Activated CD8-positive, alpha-beta T cell treated with anti-CD3 and anti-CD28 coated beads for 36 hours (primary cell): ENCODE results near the gene COL8A1. TPM values are rescaled to one million over a fixed set of nuclear protein-coding genes. Genes with fewer than 3 reads are reported as not detected.
"Not testable (repeated sequence)": the region's sequence is repeated elsewhere in the genome, so short reads cannot be mapped to it uniquely, and the experiment has no call there.

Experiments
- ATAC-seq: fragments of 200-7000 bp; cut with Tn5 transposase; one replicate; pipeline ENCODE4 v1.10.0; 2021; ENCODE audit warnings: mild to moderate bottlenecking, moderate library complexity
- CTCF ChIA-PET: fragments of 350-600 bp; sonication (Branson Sonifier 250); formaldehyde crosslinking; loops from one replicate; lab custom pipeline; 2021; ENCODE audit warnings: antibody characterized with exemption; lab: Charles Lee
- POLR2A ChIA-PET: fragments of 350-600 bp; sonication (Branson Sonifier 250); formaldehyde crosslinking; loops from one replicate; lab custom pipeline; 2021; ENCODE audit warnings: antibody characterized with exemption; lab: Charles Lee
- DNase-seq: peaks from one replicate; pipeline ENCODE4 v3.0.0-alpha.2; 2020
- H3K27ac Mint-ChIP-seq: one replicate; pipeline ENCODE4 v1.8.0; 2021; ENCODE audit warnings: mild to moderate bottlenecking, mixed read lengths
- H3K27me3 Mint-ChIP-seq: one replicate; pipeline ENCODE4 v1.8.0; 2021; ENCODE audit warnings: mixed read lengths
- H3K36me3 Mint-ChIP-seq: one replicate; pipeline ENCODE4 v1.8.0; 2021; ENCODE audit warnings: low read depth, mixed read lengths
- H3K4me1 Mint-ChIP-seq: one replicate; pipeline ENCODE4 v1.8.0; 2021; ENCODE audit warnings: low read depth, mixed read lengths
- H3K4me3 Mint-ChIP-seq: one replicate; pipeline ENCODE4 v1.8.0; 2021; ENCODE audit warnings: mild to moderate bottlenecking, moderate library complexity, mixed read lengths
- H3K9me3 Mint-ChIP-seq: one replicate; pipeline ENCODE4 v1.8.0; 2021; ENCODE audit warnings: mixed read lengths
- CTCF ChIP-seq: fragments of 200-600 bp; IDR thresholded peaks from one replicate; pipeline ENCODE4 v1.8.0; 2022; ENCODE audit warnings: antibody characterized with exemption, mild to moderate bottlenecking
- intact Hi-C: fragments of 100-400 bp; cut with micrococcal nuclease; formaldehyde crosslinking; loops from one replicate; pipeline ENCODE4 v1.10.0; 2022
- total RNA-seq, 2 experiments: library from RNA; stranded (reverse); gene quantifications; one replicate each; pipeline ENCODE4 v1.2.3, GENCODE V29; 2021

The COL8A1 gene
- total RNA-seq, result not detected

DNA sequence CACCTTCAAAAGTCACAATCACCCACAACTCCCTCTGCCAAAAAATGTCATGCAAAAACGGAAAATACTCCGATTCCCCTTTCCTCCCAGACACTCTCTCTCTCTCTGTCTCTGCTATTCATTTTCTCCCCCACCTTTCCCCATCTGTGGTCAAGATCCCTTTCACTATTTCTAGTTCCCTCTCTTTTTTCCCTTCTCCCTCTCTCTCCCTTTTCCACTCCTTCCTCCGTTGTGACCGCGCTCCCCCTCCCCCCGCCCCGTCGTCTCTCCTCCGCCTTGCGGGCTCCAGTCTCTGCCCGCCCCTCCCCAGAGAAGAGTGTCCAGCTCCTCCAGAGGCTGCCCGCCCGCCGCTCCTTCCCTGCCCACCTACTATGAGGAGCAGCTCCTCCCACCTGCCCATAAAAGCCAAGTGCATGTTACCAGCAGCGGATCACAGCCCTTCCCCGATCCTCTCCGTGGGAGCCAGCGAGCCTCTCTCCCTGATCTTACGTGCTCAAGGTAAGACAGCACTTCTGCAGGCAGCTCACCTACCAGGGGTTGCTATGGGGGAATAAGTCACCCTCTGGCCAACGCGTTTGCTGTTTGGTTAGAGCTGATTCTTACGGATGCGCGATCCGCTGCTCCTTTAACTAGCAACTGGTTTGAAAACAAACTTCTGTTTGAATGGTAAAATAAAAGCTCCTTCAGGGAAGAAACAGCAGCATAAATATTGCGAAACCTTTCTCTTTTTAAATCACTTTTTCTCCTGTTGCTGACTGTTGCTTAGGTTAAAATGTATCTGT is at the start of gene COL8A1:
COL8A1 (plus strand) TSS at position 428 of the 782 bp plus-strand sequence. CDS start 152,089 bp downstream, outside the sequence.
- ChIA-PET CTCF (no interaction called here), POLR2A (no interaction called here)
- intact Hi-C loops, result no loop called here
- H3K36me3 Mint-ChIP-seq, result peaks cover 2% of the 10 kb centered on the region
- H3K27ac Mint-ChIP-seq, result no peak within 1 kb of the TSS
- no peak for ATAC-seq
- H3K4me1 Mint-ChIP-seq, result peaks cover 15% of the 10 kb centered on the region
- no peak for TF ChIP-seq CTCF
- no peaks in the 10 kb centered on the region for H3K9me3 Mint-ChIP-seq
- peaks cover 53% of the 10 kb centered on the region for H3K27me3 Mint-ChIP-seq
- peak within 1 kb of the TSS; percentile 40 for H3K4me3 Mint-ChIP-seq
- no peak for DNase-seq

GRCh38 chr3:99589168-99589567 is 49.2 kb upstream of the COL8A1 start:
- H3K27me3 Mint-ChIP-seq, H3K9me3 Mint-ChIP-seq, H3K4me3 Mint-ChIP-seq, H3K27ac Mint-ChIP-seq, intact Hi-C loops, CTCF ChIA-PET, POLR2A ChIA-PET, H3K4me1 Mint-ChIP-seq, DNase-seq, H3K36me3 Mint-ChIP-seq, ATAC-seq: not testable (repeated sequence)

DNA sequence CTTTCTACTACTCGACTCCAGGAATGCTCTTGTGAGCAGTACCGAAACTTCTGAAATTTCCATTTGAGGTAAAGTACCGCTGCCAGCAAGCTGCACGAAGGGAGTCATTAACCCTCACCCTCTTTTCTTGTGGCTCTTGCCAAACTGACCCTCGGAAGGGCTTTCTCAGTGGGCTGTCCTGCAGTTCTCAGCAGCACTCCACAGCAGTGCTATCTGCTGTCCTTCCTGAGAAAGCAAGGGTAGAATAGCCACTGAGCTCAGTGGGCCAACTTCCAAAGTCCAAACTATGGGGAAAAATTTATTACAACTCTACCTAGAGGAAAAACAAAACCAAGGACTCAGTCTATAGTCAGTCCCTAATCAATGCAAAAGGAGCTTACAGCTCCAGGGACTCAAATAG is 38.5 kb upstream of the COL8A1 start:
- DNase-seq, result no peak
- ChIA-PET CTCF (no interaction called here), POLR2A (no interaction called here)
- Mint-ChIP-seq H3K4me3 (no peak overlapping the region), H3K36me3 (no peaks in the 10 kb centered on the region), H3K27ac (no peak overlapping the region), H3K27me3 (no peaks in the 10 kb centered on the region), H3K9me3 (no peaks in the 10 kb centered on the region), H3K4me1 (no peaks in the 10 kb centered on the region)
- no peak for TF ChIP-seq CTCF
- intact Hi-C loops, result no loop called here
- ATAC-seq, result no peak

DNA sequence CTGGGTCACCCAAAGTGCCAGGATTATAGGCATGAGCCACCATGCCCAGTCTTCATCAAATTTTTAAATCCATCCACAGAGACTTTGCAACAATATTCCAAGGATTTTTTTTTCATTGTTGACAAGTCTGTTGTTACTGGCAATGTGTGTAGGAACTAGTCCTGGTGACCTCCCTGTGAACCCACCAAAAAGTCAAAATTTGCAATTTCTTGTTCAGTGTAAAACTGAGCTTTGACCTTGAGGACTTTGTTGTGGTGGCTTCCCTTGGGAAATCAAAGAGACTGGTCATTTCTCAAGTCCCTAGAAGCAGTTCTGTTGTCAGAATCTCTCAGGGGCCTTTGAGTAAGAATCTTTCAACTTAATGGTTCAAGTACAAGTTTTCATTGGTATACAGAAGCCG is 36.9 kb upstream of the COL8A1 start:
- Mint-ChIP-seq H3K4me3 (no peak overlapping the region), H3K4me1 (no peaks in the 10 kb centered on the region)
- no peak for DNase-seq

DNA sequence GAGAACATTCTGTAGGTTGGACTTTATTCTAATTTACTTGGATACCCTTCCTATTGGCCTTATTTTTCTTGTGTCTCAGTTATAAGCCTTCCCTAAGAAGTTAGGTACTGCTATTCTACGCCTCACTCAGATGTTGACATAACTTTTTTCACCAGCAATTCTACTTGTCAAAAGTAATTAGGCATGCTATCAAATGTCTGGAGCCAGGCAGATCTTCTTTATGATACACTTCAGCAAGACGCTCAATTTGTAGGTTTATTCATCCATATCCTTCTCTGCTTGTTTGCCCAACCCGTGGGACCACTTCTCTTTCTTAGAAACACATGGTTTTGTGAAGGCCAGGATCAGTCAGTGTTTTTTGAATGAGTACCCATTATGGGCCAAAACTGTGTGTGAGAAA is 36.2 kb upstream of the COL8A1 start:
- TF ChIP-seq CTCF, result no peak
- DNase-seq (no peak), ATAC-seq (no peak)
- no peaks in the 10 kb centered on the region for H3K4me1 Mint-ChIP-seq
- H3K9me3 Mint-ChIP-seq, result no peaks in the 10 kb centered on the region
- H3K27ac Mint-ChIP-seq, result no peak overlapping the region
- intact Hi-C loops, result no loop called here
- peaks cover 2% of the 10 kb centered on the region for H3K27me3 Mint-ChIP-seq
- no peaks in the 10 kb centered on the region for H3K36me3 Mint-ChIP-seq
- ChIA-PET CTCF (no interaction called here), POLR2A (no interaction called here)
- H3K4me3 Mint-ChIP-seq, result no peak overlapping the region

More for the DNA sequence above, 36.9 kb upstream of the COL8A1 start:
- no peaks in the 10 kb centered on the region for H3K36me3 Mint-ChIP-seq
- POLR2A ChIA-PET, result no interaction called here
- intact Hi-C loops, result no loop called here
- TF ChIP-seq CTCF, result no peak
- no peaks in the 10 kb centered on the region for H3K9me3 Mint-ChIP-seq
- CTCF ChIA-PET, result no interaction called here
- H3K27me3 Mint-ChIP-seq, result no peaks in the 10 kb centered on the region
- no peak for ATAC-seq
- H3K27ac Mint-ChIP-seq, result no peak overlapping the region
